K562 (cell line): ENCODE measurements around the gene ZKSCAN3. TPM values are rescaled to one million over a fixed set of nuclear protein-coding genes. Genes with fewer than 3 reads are reported as not detected.

Experiments
- IRF9 ChIP-seq: fragments of 450-650 bp; IDR thresholded peaks from 2 replicates; pipeline ENCODE4 v1.6.1; 2016; ENCODE audit warnings: missing biosample characterization, missing genetic modification characterization
- SRSF7 ChIP-seq: fragments of 200-400 bp; formaldehyde crosslinking; optimal IDR thresholded peaks from 2 replicates; pipeline ENCODE3; 2017; ENCODE audit warnings: mild to moderate bottlenecking, low read depth, low read length
- STAG1 ChIP-seq: sonication (generic); formaldehyde crosslinking; IDR thresholded peaks from 2 replicates; pipeline ENCODE4 v1.5.0; 2020; ENCODE audit warnings: missing genetic modification reagents, borderline replicate concordance
- ZBTB40 ChIP-seq, 2 experiments: fragments of 450-650 bp in 1 of 2; sonication (generic) in 1 of 2; formaldehyde crosslinking in 1 of 2; IDR thresholded peaks; 2 replicates each; pipeline versions ENCODE4 v1.7.1 to v1.9.0; 2016 to 2022; ENCODE audit warnings: inconsistent platforms in 1 of 2, mild to moderate bottlenecking in 1 of 2, missing genetic modification reagents in 1 of 2
- ZFP1 ChIP-seq: fragments of 450-650 bp; formaldehyde crosslinking; IDR thresholded peaks from 2 replicates; pipeline ENCODE4 v1.4.0; 2020; ENCODE audit warnings: mild to moderate bottlenecking, mixed read lengths
- ZNF445 ChIP-seq: fragments of 250-450 bp; sonication (Bioruptor Pico); IDR thresholded peaks from 2 replicates; pipeline ENCODE4 v1.4.0; 2020; ENCODE audit warnings: low read depth, mild to moderate bottlenecking, moderate library complexity
- polyA plus RNA-seq, 8 experiments: library from polyadenylated mRNA; depleted of rRNA in 4 of 8; stranded (reverse) in 5 of 8; unstranded in 3 of 8; fragments of >200 nt; fragmentation: Nextera tagmentation in 2 of 8; fragmentation: Illumina TruSeq in 1 of 8; extraction: Ambion mirVana in 2 of 8; extraction: Trizol in 1 of 8; gene quantifications; 2 replicates each; pipeline versions ENCODE4 v1.2.1 to v1.2.3, GENCODE V29; 2011 to 2014; ENCODE audit warnings: inconsistent platforms in 1 of 8, missing spikeins in 1 of 8
- total RNA-seq, 7 experiments: library from RNA; depleted of rRNA in 6 of 7; stranded (reverse); fragments of >200 nt in 6 of 7; fragmentation: Illumina TruSeq in 2 of 7; extraction: Trizol in 2 of 7; gene quantifications; 2 replicates each; pipeline versions ENCODE4 v1.2.1 to v1.2.3, GENCODE V29; 2011 to 2021; ENCODE audit warnings: low replicate concordance in 1 of 7
- TF ChIP-seq, protein P1 (sequence below): fragments of 450-650 bp; IDR thresholded peaks from 2 replicates; pipeline ENCODE4 v1.6.1; 2016; ENCODE audit warnings: mild to moderate bottlenecking
- TF ChIP-seq, protein P2 (sequence below): fragments of 450-650 bp; IDR thresholded peaks from 2 replicates; pipeline ENCODE4 v1.6.1; 2017; ENCODE audit warnings: antibody characterized with exemption
- TF ChIP-seq, protein P3 (sequence below): sonication (generic); formaldehyde crosslinking; IDR thresholded peaks from 2 replicates; pipeline ENCODE4 v1.8.0; 2022; ENCODE audit warnings: mild to moderate bottlenecking, low read depth, missing genetic modification reagents

ZKSCAN3 gene
- total and polyA plus RNA-seq, 9 of the 15 experiments (the other 6 are each of a cell fraction or from before 2014, with no cell fraction given): 3.0 to 12.4 (median 10.2) TPM

GRCh38 chr6:28349892-28350737 lies at the start of gene ZKSCAN3 (continued):
- TF ChIP-seq, protein P1, sequence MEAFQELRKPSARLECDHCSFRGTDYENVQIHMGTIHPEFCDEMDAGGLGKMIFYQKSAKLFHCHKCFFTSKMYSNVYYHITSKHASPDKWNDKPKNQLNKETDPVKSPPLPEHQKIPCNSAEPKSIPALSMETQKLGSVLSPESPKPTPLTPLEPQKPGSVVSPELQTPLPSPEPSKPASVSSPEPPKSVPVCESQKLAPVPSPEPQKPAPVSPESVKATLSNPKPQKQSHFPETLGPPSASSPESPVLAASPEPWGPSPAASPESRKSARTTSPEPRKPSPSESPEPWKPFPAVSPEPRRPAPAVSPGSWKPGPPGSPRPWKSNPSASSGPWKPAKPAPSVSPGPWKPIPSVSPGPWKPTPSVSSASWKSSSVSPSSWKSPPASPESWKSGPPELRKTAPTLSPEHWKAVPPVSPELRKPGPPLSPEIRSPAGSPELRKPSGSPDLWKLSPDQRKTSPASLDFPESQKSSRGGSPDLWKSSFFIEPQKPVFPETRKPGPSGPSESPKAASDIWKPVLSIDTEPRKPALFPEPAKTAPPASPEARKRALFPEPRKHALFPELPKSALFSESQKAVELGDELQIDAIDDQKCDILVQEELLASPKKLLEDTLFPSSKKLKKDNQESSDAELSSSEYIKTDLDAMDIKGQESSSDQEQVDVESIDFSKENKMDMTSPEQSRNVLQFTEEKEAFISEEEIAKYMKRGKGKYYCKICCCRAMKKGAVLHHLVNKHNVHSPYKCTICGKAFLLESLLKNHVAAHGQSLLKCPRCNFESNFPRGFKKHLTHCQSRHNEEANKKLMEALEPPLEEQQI: peak; percentile 27
- TF ChIP-seq, protein P2, sequence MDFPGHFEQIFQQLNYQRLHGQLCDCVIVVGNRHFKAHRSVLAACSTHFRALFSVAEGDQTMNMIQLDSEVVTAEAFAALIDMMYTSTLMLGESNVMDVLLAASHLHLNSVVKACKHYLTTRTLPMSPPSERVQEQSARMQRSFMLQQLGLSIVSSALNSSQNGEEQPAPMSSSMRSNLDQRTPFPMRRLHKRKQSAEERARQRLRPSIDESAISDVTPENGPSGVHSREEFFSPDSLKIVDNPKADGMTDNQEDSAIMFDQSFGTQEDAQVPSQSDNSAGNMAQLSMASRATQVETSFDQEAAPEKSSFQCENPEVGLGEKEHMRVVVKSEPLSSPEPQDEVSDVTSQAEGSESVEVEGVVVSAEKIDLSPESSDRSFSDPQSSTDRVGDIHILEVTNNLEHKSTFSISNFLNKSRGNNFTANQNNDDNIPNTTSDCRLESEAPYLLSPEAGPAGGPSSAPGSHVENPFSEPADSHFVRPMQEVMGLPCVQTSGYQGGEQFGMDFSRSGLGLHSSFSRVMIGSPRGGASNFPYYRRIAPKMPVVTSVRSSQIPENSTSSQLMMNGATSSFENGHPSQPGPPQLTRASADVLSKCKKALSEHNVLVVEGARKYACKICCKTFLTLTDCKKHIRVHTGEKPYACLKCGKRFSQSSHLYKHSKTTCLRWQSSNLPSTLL: 0 out of 2 replicates have a peak, but pooled peaks have one; percentile 50
- TF ChIP-seq SRSF7 (no peak), STAG1 (CRISPR knock-in tag) (no peak), ZBTB40 (IDR thresholded peaks at IDR 0.05) (peak; percentile 89), ZBTB40 (CRISPR knock-in tag; IDR thresholded peaks at IDR 0.05) (no peak), ZNF445 (CRISPR knock-in tag) (no peak), ZFP1 (CRISPR knock-in tag) (no peak), IRF9 (tag) (no peak)
- TF ChIP-seq, protein P3, sequence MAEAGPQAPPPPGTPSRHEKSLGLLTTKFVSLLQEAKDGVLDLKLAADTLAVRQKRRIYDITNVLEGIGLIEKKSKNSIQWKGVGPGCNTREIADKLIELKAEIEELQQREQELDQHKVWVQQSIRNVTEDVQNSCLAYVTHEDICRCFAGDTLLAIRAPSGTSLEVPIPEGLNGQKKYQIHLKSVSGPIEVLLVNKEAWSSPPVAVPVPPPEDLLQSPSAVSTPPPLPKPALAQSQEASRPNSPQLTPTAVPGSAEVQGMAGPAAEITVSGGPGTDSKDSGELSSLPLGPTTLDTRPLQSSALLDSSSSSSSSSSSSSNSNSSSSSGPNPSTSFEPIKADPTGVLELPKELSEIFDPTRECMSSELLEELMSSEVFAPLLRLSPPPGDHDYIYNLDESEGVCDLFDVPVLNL (CRISPR knock-in tag): no peak
